HepG2 (cell line): ENCODE results near the gene SH3GLB2. TPM values are rescaled to one million over a fixed set of nuclear protein-coding genes. Genes with fewer than 3 reads are reported as not detected.

Experiments used
- ATAC-seq: fragments of 200-7000 bp; cut with Tn5 transposase; 3 replicates; pipeline ENCODE4 v1.9.1; 2020; ENCODE audit warnings: mild to moderate bottlenecking, moderate library complexity
- BruUV-seq: library from RNA; stranded (reverse); fragments of 400-500 nt; replicated peaks from 2 replicates; lab custom pipeline; 2021; lab: Mats Ljungman, UMichigan
- CTCF ChIA-PET: fragments of 300-600 bp; formaldehyde crosslinking; extraction: SDS; loops from one replicate; lab custom pipeline; 2021; ENCODE audit warnings: low total read pairs, inconsistent platforms, low intra/inter-chr PET ratio; lab: Yijun Ruan, JAX
- POLR2A ChIA-PET: fragments of 350-600 bp; sonication (Branson Sonifier 250); formaldehyde crosslinking; loops from one replicate; lab custom pipeline; 2020; ENCODE audit warnings: antibody characterized with exemption, inconsistent platforms; lab: Yijun Ruan, JAX
- DNase-seq: peaks from one replicate; pipeline ENCODE4 v3.0.0-alpha.2; 2015; ENCODE audit warnings: low spot score
- FAIRE-seq: peaks from 3 replicates; lab custom pipeline; 2011; peaks lifted over from hg19 to GRCh38; lab: Jason Lieb, UNC
- H2AFZ ChIP-seq: one replicate; pipeline ENCODE4 v1.6.1; 2011; ENCODE audit warnings: low read length, inconsistent platforms
- H3K27ac ChIP-seq: fragments of 300-600 bp; 3 replicates; pipeline ENCODE4 v1.8.0; 2011; ENCODE audit warnings: mixed run types, mild to moderate bottlenecking, mixed read lengths, low read length, inconsistent platforms; ENCODE audit not compliant: insufficient read depth; ENCODE audit errors: extremely low read length
- H3K27me3 ChIP-seq, 2 experiments: fragments of 200-600 bp in 1 of 2; 2 replicates in 1 of 2; 3 replicates in 1 of 2; pipeline versions ENCODE4 v1.6.0 to v1.8.0; 2011; ENCODE audit warnings: low read length in 2 of 2, mild to moderate bottlenecking in 2 of 2, moderate library complexity in 2 of 2, inconsistent platforms in 1 of 2; ENCODE audit not compliant: insufficient read depth in 2 of 2, control insufficient read depth in 1 of 2
- H3K36me3 ChIP-seq, 2 experiments: fragments of 200-600 bp in 1 of 2; replicated peaks in 1 of 2; 2 replicates in 1 of 2; 3 replicates in 1 of 2; pipeline versions ENCODE4 v1.5.1 to v1.8.0; 2011; ENCODE audit warnings: low read length in 2 of 2, inconsistent platforms in 1 of 2; ENCODE audit not compliant: insufficient read depth in 2 of 2, control insufficient read depth in 1 of 2
- H3K4me1 ChIP-seq: 2 replicates; pipeline ENCODE4 v1.5.1; 2012; ENCODE audit warnings: low read length, inconsistent platforms; ENCODE audit not compliant: insufficient read depth
- H3K4me2 ChIP-seq: 2 replicates; pipeline ENCODE4 v1.6.0; 2011; ENCODE audit warnings: low read depth, low read length, inconsistent platforms
- H3K4me3 ChIP-seq, 3 experiments: fragments of 200-600 bp in 1 of 3; sonication (generic), shearing (Covaris generic) in 1 of 3; replicated peaks in 1 of 3; 2 replicates each; pipeline ENCODE4 v1.5.1; 2011 to 2016; ENCODE audit warnings: low read length in 3 of 3, inconsistent platforms in 2 of 3, low read depth in 2 of 3, mild to moderate bottlenecking in 2 of 3, control low read depth in 1 of 3, mixed read lengths in 1 of 3; ENCODE audit not compliant: insufficient read depth in 1 of 3
- H3K79me2 ChIP-seq: one replicate; pipeline ENCODE4 v1.6.1; 2011; ENCODE audit warnings: low read length, inconsistent platforms; ENCODE audit not compliant: insufficient read depth
- H3K9ac ChIP-seq: 2 replicates; pipeline ENCODE4 v1.6.0; 2011; ENCODE audit warnings: mild to moderate bottlenecking, low read depth, low read length, inconsistent platforms; ENCODE audit not compliant: insufficient read depth
- H3K9me3 ChIP-seq: 2 replicates; pipeline ENCODE4 v1.5.1; 2012; ENCODE audit warnings: mild to moderate bottlenecking, low read length
- H4K20me1 ChIP-seq: 2 replicates; pipeline ENCODE4 v1.6.0; 2011; ENCODE audit warnings: inconsistent platforms, mild to moderate bottlenecking, low read length, moderate library complexity; ENCODE audit not compliant: insufficient read depth
- AGO2 ChIP-seq: fragments of 200-400 bp; formaldehyde crosslinking; optimal IDR thresholded peaks from 2 replicates; pipeline ENCODE3; 2017; ENCODE audit warnings: mild to moderate bottlenecking, low read depth, low read length, moderate library complexity
- NCOR1 ChIP-seq: fragments of 200-600 bp; sonication (generic); IDR thresholded peaks from 2 replicates; pipeline ENCODE4 v1.7.0; 2017; ENCODE audit warnings: antibody characterized with exemption, low read length, borderline replicate concordance
- TRIM22 ChIP-seq: fragments of 450-650 bp; IDR thresholded peaks from 2 replicates; pipeline ENCODE4 v1.6.1; 2017
- ZBTB46 ChIP-seq: sonication (generic); formaldehyde crosslinking; IDR thresholded peaks from 2 replicates; pipeline ENCODE4 v1.4.0; 2020; ENCODE audit warnings: mild to moderate bottlenecking, missing genetic modification reagents, borderline replicate concordance
- WGBS: methylation state at CpG from one replicate; pipeline ENCODE4 v1.1.6; 2017; ENCODE audit warnings: low lambda C conversion rate; 5-methylcytosine and 5-hydroxymethylcytosine counted together
- in situ Hi-C: cut with HindIII; loops from 2 replicates; pipeline ENCODE4 v1.10.0; 2017; ENCODE audit warnings: low pct_unique_long_range_greater_than_20kb; ENCODE audit not compliant: extremely low pct_ligation_motif_present
- intact Hi-C: fragments of 100-400 bp; cut with micrococcal nuclease; formaldehyde crosslinking; loops from one replicate; pipeline ENCODE4 v1.10.0; 2022; ENCODE audit not compliant: unreplicated experiment
- polyA plus RNA-seq, 8 experiments: library from polyadenylated mRNA; depleted of rRNA in 3 of 8; stranded (reverse) in 7 of 8; unstranded in 1 of 8; fragments of >200 nt; fragmentation: Illumina TruSeq in 4 of 8; extraction: Trizol in 4 of 8; gene quantifications; 2 replicates each; pipeline versions ENCODE4 v1.2.1 to v1.2.3, GENCODE V29; 2011 to 2016; ENCODE audit warnings: low read depth in 4 of 8, missing spikeins in 1 of 8, mixed read lengths in 1 of 8; ENCODE audit not compliant: insufficient read depth in 1 of 8
- total RNA-seq, 5 experiments: library from RNA; depleted of rRNA; stranded (reverse); fragments of >200 nt; fragmentation: Illumina TruSeq; extraction: Trizol; gene quantifications; 2 replicates each; pipeline ENCODE4 v1.2.3, GENCODE V29; 2016; ENCODE audit warnings: low read depth in 1 of 5

Gene SH3GLB2
- total and polyA plus RNA-seq, 2 of the 13 experiments (the other 11 are each of a cell fraction or from before 2014, with no cell fraction given), result 24.0 to 40.6 TPM

GRCh38 chr9:129069862-129070641 lies 41.9 kb upstream of the SH3GLB2 start (continued):
- TF ChIP-seq TRIM22, result no peak
- TF ChIP-seq ZBTB46 (CRISPR knock-in tag), result no peak

GRCh38 chr9:129068990-129069861 lies 41.1 kb upstream of the SH3GLB2 start:
- no peak overlapping the region for H2AFZ ChIP-seq
- CTCF ChIA-PET, result no interaction called here
- H3K4me1 ChIP-seq, result peaks cover 15% of the 10 kb centered on the region
- intact Hi-C loops, result no loop called here
- FAIRE-seq (no peak), ATAC-seq (no peak), DNase-seq (no peak)
- no peak overlapping the region for H3K27ac ChIP-seq
- no peak for TF ChIP-seq NCOR1
- TF ChIP-seq AGO2, result peak; percentile 26
- no peaks in the 10 kb centered on the region for H3K79me2 ChIP-seq
- H3K9me3 ChIP-seq, result no peaks in the 10 kb centered on the region
- H3K36me3 ChIP-seq, result peaks cover 3 to 19% of the 10 kb centered on the region in 2 experiments; a peak in 4 of 5 replicates
- no TSS peak for BruUV-seq
- in situ Hi-C loops, result no loop called here
- POLR2A ChIA-PET, result interaction anchor here (0.9 kb wide), 1 partner anchor 12 kb away, joined by 3 read pairs; the partner anchor contains the start of gene DOLPP1
- WGBS, result 100% methylated on average over 4 of the region's 31 CpGs
- H3K4me3 ChIP-seq, result no peak overlapping the region
- no peaks in the 10 kb centered on the region for H4K20me1 ChIP-seq
- H3K27me3 ChIP-seq, result no peaks in the 10 kb centered on the region
- H3K4me2 ChIP-seq, result no peak overlapping the region
- H3K9ac ChIP-seq, result no peak overlapping the region
